Lung microvascular endothelial cell (primary cell): ENCODE results near the gene MATN3. TPM values are rescaled to one million over a fixed set of nuclear protein-coding genes. Genes with fewer than 3 reads are reported as not detected.

Experiments used
- total RNA-seq: library from RNA; depleted of rRNA; stranded (reverse); fragments of >200 nt; gene quantifications from 2 replicates; pipeline ENCODE4 v1.2.1, GENCODE V29; 2014

MATN3 gene
- total RNA-seq, 1 donor from 2014 or later = 0.20 TPM

Other genes with a start within 250 kb of the MATN3 start
- 3.9 and 8.3 TPM in 2 replicates for gene TTC32, start 110.7 kb downstream of the MATN3 start, total RNA-seq
- 5.2 and 5.8 TPM in 2 replicates for gene WDR35, start 22.6 kb downstream of the MATN3 start, total RNA-seq
- 104 and 126 TPM in 2 replicates for gene LAPTM4A, start 39.0 kb upstream of the MATN3 start, total RNA-seq
- 0.40 and 1.7 TPM in 2 replicates for gene SDC1, start 212.5 kb upstream of the MATN3 start, total RNA-seq